ENCODE data around the gene TSPYL6.

The TSPYL6 gene

DNA sequence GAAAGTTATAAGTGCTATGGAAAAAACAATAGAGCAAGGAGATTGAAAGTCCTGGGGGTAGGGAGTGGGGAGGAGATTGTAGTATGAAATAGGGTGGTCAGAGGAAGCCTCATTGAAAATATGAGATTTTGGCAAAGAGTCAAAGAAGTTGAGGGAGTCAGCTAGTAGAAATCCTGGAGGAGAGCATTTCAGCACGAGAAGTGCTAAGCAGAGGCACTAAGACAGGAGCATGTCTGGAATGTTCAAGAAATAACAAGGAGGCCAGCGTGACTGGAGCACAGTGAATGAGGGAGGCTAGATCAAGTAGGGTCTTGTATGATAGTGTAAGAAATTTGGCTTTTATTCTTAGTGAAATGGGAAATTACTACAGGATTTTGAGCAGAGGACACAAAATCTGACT is 2.1 kb upstream of the TSPYL6 start:
- DNase-seq (ENCODE audit: low read depth) = no peak

- no peak for DNase-seq (ENCODE audit: low read depth)
Measured at GRCh38 chr2:54255230-54256090, 569 bp downstream of the TSPYL6 start.

GRCh38 chr2:54254180-54254579 is 1.8 kb downstream of the TSPYL6 start:
- no peak for DNase-seq (ENCODE audit: low read depth)

DNA sequence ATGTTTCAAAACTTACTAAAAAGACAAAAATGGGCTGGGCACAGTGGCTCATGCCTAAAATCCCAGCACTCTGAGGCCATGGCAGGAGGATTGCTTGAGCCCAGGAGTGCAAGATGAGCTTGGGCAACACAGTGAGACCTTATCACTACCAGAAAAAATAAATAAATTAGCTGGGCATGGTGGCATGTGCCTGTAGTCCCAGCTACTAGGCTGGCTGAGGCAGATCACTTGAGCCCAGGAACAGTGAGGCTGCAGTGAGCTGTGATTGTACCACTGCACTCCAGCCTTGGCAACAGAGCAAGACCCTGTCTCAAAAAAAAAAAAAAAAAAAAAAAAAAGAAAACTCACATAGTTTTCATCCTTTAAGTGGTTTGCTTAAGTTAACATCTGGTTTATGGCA is 6.4 kb downstream of the TSPYL6 start:
- no peak for DNase-seq (ENCODE audit: low read depth)

- DNase-seq (ENCODE audit: low read depth) = no peak
Measured at GRCh38 chr2:54247115-54247514, 8.9 kb downstream of the TSPYL6 start.

DNA sequence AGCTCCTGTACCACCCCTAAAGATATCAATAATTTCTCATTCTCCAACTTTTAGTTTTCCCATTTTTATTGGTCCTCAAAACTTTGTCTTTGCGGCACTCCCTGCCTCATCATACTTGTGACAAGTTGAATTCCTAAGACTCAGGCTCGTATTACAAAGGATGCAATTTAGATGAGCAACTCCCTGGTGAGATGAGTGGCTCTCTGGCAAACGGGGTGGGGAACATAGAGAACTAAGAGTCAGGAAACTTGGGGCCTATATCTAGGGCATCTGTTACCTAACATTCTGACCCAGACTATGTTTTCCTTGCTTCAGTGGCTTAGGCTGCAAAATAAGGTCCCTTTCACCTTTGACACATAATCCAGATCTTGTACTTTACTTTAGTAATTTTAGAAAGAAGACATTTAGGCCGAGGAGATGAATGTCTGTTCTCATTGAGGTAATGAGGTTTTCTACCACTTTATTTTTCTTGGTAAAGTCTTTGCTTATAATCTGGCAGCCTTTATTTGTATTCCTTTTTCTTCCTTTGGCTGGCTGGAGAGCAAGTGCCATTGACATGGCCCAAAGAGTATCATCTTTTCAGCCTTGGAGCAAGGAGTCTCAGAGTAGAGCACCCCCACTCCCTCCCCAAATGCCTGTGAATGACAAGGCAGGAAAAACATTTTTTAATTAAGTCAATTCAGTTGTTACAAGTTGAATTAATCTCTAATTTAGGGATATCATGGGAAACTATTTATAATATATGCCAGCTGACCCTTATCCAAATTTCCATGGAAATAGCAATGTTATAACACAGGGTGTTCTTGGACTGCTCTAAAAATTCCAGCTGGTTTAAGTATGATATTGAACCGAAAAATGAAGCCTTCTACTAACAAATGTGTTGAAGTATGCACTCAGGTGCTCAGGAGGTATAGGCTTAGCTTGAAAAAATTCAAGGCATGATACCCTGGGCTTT is 15.2 kb downstream of the TSPYL6 start:
- no peak for DNase-seq (ENCODE audit: low read depth)

DNA sequence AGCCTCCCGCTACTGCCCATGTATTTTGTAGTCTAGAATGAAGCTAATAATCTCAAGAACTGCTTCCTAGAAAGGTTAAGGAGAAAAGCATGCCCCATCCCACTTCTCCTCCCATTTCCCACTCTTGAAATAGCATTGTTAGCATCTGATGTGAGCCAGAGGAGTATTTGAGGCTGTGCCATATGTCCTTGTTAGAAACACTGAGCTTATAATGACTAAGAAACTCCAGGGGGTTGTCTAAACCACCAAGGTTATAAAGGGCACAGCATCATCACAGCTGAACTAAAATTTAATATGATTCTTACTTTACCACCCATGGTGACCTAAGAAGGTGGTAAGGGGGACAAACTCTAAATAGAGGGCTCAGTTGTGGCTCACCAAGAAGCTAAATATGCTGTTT is 16.6 kb downstream of the TSPYL6 start:
- DNase-seq (ENCODE audit: low read depth) = no peak

- no peak for DNase-seq (ENCODE audit: low read depth)
Measured at GRCh38 chr2:54237428-54237827, 18.6 kb downstream of the TSPYL6 start.

- no peak for DNase-seq (ENCODE audit: low read depth)
Measured at GRCh38 chr2:54233832-54234649, 22.0 kb downstream of the TSPYL6 start.

- no peak for DNase-seq (ENCODE audit: low read depth)
Measured at GRCh38 chr2:54228945-54229344, 27.1 kb downstream of the TSPYL6 start.

GRCh38 chr2:54227798-54228197 is 28.2 kb downstream of the TSPYL6 start:
- no peak for DNase-seq (ENCODE audit: low read depth)

DNA sequence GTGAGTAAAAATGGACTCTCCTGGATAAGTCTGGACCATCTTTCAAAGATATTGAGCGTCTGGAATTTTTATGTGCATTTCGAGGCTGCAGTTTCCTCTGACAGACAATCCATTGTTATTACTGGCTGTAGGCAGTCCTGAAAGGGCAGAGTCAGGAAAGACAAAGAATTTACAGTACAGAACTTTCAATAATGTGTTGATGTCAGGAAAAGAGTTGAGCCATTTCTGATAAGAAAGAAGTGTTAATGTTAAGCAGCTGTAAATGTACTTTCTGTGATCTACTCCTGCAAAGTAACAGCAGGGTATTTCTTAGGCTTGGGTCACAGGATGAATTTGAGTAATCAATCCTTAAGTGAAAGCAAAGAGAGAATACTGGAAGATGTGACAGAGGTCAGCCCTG is 29.8 kb downstream of the TSPYL6 start:
- no peak for DNase-seq (ENCODE audit: low read depth)

DNA sequence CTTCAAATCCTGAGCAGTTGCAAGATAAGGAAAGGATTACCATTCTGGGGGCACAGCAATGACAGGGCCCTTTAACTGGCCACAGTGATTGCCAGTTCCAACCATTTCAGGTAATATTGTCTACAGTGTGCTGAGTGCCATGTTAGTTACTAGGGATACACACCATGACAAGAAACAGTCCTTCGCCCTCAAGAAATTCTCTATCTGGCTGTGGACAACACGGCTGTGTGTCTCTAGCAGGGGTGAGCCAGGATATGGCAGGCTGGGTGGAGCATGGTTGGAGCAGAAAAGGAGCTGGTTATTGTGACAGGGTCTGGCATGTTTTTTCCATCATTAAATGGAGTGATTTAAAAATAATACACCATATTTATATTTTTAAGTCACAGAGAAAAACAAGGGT is 31.0 kb downstream of the TSPYL6 start:
- no peak for DNase-seq (ENCODE audit: low read depth)

DNA sequence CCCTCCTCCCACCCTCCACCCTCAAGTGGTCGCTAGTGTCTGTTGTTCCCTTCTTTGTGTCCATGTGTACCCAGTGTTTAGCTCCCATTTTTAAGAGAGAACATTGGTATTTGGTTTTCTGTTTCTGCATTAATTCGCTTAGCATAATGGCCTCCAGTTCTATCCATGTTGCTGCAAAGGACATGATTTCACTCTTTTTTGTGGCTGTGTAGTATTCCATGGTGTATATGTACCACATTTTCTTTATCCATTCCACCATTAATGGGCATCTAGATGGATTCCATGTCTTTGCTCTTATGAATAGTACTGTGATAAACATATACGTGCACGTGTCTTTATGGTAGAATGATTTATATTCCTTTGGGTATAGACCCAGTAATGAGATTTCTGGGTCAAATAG is 42.9 kb downstream of the TSPYL6 start:
- no peak for DNase-seq (ENCODE audit: low read depth)

DNA sequence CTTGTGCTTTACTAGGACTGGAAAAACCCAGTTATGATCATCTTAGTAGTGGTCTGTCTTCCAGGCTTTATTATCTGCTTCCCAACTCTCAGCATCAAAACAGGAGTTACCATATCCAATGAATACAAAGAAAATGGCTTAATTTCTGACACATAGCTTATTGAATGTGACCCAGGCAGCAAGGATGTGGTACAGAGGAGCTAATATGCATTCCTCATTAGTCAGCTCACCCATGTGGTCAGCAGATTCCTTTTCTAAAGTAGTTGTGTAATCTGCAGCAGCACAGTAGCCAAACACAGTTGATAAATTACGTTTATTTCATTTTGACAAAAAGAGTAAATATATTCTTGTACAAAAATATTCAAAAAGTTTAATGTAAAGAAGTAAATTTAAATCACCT is 43.6 kb downstream of the TSPYL6 start:
- no peak for DNase-seq (ENCODE audit: low read depth)

- DNase-seq (ENCODE audit: low read depth) = no peak
Measured at GRCh38 chr2:54209379-54209778, 46.6 kb downstream of the TSPYL6 start.

DNA sequence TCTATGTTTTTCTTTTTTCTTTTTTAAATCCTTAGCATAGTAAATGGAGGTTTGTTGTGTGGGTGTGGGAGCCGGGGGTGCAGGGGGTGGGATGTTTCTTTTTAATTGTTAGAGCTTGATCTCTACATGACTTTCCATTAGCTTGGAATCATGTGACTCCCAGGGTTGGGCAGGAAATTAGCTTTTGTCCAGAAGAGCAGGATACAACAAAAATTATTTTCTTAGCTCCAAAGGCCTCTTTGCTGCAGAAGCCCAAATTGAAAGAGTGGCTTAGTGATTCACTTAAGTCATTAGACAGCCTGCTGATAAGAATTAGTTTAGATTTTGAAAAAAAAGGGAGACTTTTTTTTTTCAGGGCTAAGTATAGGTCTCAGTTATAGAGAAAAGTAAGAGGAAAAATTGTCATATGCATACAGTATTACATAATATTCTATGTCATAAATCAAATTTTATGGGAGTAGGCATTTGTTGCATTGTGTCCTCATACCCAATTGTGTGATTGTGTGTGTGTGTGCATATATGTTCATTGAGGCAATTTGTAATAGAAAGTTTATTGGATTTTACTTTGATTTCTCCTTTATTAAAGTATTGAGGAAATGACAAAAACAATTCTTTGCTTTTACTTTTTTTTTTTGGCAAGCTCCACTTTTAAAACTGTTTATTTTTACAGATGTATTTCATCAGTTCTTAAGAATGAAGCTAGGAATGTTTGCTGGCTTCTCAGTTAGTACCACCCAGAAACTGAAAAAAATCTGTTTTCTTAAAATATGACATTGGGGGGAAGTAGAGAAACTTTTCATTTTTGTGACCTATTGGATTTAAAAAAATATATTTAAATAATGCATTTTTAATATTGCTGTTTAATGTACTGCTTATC is 47.4 kb downstream of the TSPYL6 start:
- DNase-seq (ENCODE audit: low read depth) = no peak

- no peak for DNase-seq (ENCODE audit: low read depth)
Measured at GRCh38 chr2:54207666-54208195, 48.3 kb downstream of the TSPYL6 start.

DNA sequence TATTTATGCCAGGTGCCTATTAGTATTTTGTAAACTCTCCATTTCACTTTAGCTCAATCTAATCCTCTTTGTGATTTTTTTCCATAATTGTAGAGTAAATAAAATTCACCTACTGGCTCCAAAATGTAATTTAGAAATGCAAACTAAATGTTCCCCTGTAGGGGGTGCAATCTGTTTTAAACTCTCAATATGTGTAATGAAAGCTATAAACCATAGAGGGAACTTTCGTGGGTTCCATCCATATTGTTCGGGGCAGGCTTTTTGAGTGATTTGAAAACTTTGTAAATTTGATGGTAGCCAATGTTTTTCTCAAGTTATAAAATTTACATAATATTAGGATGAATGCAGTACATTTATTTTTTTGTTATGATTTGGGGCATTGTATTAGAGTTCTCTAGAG is 49.4 kb downstream of the TSPYL6 start:
- no peak for DNase-seq (ENCODE audit: low read depth)

DNA sequence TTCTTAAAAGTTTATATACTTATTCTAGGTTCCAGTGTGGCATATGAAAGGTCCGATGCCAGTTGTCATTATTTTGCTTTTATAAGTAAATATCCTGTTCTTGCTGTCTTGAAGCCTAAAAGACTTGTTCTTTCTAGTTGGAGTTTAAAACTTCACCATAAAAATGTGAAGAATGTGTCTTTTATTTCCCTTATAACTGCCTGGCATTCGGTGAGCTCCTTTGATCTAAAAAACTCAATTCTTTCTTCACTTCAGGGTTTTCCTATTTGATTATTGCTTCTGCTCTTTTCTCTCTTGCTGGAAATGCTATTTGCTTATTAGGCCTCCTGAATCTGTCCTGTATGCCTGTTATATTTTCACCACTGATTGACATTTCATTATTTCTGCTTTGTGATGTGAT is 51.6 kb downstream of the TSPYL6 start:
- no peak for DNase-seq (ENCODE audit: low read depth)

Data from T-helper 22 cell (primary cell).